C4-2B (cell line): ENCODE results near the gene CDA.

Source experiments
- H3K27ac ChIP-seq: fragments of 450-650 bp; 2 replicates; pipeline ENCODE4 v1.5.1; 2017
- CTCF ChIP-seq: fragments of 450-650 bp; conservative IDR thresholded peaks from 2 replicates; pipeline ENCODE4 v1.5.1; 2017; ENCODE audit warnings: mild to moderate bottlenecking
- ZFX ChIP-seq: fragments of 450-650 bp; IDR thresholded peaks from 2 replicates; pipeline ENCODE4 v1.6.1; 2017

Gene CDA

GRCh38 chr1:20587661-20588053 lies 1.2 kb upstream of the CDA start:
- TF ChIP-seq ZFX = no peak
- TF ChIP-seq CTCF = no peak
- H3K27ac ChIP-seq = no peak overlapping the region

GRCh38 chr1:20589331-20590278 lies 708 bp downstream of the CDA start:
- H3K27ac ChIP-seq = no peak overlapping the region
- no peak for TF ChIP-seq ZFX
- TF ChIP-seq CTCF = no peak

GRCh38 chr1:20590306-20590777 lies 1.4 kb downstream of the CDA start:
- no peak overlapping the region for H3K27ac ChIP-seq
- TF ChIP-seq ZFX (no peak), CTCF (no peak)

- TF ChIP-seq ZFX = no peak
- no peak for TF ChIP-seq CTCF
Observed at GRCh38 chr1:20593756-20594155, 4.9 kb downstream of the CDA start.

GRCh38 chr1:20594746-20595145 lies 5.8 kb downstream of the CDA start:
- H3K27ac ChIP-seq = no peak overlapping the region
- TF ChIP-seq ZFX (no peak), CTCF (no peak)

More at GRCh38 chr1:20593756-20594155, 4.9 kb downstream of the CDA start:
- no peak overlapping the region for H3K27ac ChIP-seq

- TF ChIP-seq CTCF (no peak), ZFX (no peak)
- H3K27ac ChIP-seq = no peak overlapping the region
Observed at GRCh38 chr1:20596106-20596505, 7.2 kb downstream of the CDA start.

- H3K27ac ChIP-seq = no peak overlapping the region
- no peak for TF ChIP-seq ZFX
- no peak for TF ChIP-seq CTCF
Observed at GRCh38 chr1:20597650-20598049, 8.8 kb downstream of the CDA start.
